Islet of Langerhans (tissue), 1 donor: Measurements from ENCODE around the gene GSTM2.
"Not testable (repeated sequence)": the region's sequence is repeated elsewhere in the genome, so short reads cannot be mapped to it uniquely, and the experiment has no call there.

Experiments
- FAIRE-seq: peaks from one replicate; lab custom pipeline; 2011; peaks lifted over from hg19 to GRCh38; lab: Jason Lieb, UNC

The GSTM2 gene

GRCh38 chr1:109685399-109685798, 17.5 kb downstream of the GSTM2 start:
- FAIRE-seq, result not testable (repeated sequence)

- not testable (repeated sequence) for FAIRE-seq
Measured at GRCh38 chr1:109685890-109686289, 18.0 kb downstream of the GSTM2 start.

GRCh38 chr1:109687109-109687508, 19.3 kb downstream of the GSTM2 start:
- FAIRE-seq, result not testable (repeated sequence)

- no peak for FAIRE-seq
Measured at GRCh38 chr1:109687641-109688499, 20.0 kb downstream of the GSTM2 start, which contains the start of gene GSTM1. Gene GSTM1, plus strand, starts transcription at chr1:109687817. Its CDS starts 57 bp downstream, at chr1:109687874.

- FAIRE-seq, result no peak
Measured at GRCh38 chr1:109689844-109690405, 22.1 kb downstream of the GSTM2 start.

GRCh38 chr1:109691759-109692158, 23.9 kb downstream of the GSTM2 start:
- FAIRE-seq, result no peak

- not testable (repeated sequence) for FAIRE-seq
Measured at GRCh38 chr1:109694400-109694799, 26.5 kb downstream of the GSTM2 start.

- FAIRE-seq, result not testable (repeated sequence)
Measured at GRCh38 chr1:109695138-109695537, 27.3 kb downstream of the GSTM2 start.

DNA sequence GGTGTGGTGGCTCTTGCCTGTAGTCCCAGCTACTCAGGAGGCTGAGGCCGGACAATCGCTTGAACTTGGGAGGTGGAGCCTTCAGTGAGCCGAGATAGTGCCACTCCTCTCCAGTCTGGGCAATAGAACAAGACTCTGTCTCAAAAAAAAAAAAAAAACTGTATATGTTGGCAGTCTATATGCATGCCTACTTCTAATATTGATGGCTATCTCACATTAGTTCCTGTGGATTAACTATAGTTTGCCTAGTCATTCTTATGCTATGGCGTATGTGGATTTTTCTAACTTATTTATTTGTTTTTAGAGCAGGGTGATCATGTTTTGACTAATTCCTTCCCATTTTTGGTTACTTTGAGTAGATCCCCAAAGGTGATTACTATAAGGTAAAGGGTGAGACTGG, 29.2 kb downstream of the GSTM2 start:
- no peak for FAIRE-seq

GRCh38 chr1:109697861-109698260, 30.0 kb downstream of the GSTM2 start:
- FAIRE-seq, result not testable (repeated sequence)

DNA sequence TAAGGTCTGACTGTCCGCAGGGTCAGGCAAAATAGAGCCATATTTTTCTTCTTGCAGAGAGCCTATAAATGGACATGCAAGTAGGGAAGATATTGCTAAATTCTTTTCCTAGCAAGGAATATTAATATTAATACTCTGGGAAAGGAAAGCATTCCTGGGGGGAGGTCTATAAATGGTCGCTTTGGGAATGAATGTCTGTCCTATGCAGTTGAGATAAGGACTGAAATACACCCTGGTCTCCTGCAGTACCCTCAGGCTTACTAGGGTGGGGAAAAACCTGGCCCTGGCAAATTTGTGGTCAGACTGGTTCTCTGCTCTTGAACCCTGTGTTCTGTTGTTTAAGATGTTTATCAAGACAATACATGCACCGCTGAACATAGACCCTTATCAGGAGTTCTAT, 35.1 kb downstream of the GSTM2 start:
- not testable (repeated sequence) for FAIRE-seq

DNA sequence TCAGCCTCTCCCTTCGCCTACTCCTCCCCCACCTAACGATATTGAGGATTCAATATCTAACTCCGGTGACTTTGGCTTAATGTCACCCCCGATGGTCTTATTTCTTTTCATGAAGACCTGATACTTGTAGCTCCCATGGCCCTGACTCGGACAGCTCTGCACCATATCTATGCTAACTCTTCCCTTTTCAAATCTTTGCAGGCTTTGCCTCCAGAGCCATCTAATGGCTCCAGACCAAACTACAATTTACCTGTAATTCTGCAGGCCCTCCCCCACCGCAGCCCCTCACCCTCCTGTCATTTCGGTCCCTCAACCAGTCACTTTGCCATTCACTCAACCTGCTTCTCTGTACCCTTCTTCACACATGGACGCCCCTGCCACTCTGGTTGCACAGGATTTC, 36.3 kb downstream of the GSTM2 start:
- FAIRE-seq, result no peak

DNA sequence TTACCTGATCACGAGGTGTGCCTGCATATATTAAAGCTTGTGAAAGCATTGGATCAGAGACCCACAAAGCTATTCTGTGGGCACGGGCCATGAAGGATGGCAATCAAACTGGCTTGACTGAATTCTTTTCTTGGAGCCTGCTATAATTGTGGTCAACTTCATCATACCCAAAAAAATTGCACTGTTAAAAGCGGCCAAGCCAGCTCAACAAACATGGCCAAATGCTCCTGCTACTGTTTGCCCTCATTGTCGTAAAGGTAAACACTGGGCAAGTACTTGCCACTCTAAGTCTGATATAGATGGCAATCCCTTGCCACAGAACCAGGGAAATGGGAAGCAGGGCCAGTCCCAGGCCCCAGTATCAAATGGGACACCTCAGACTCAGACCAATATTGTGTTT, 37.6 kb downstream of the GSTM2 start:
- FAIRE-seq, result no peak

DNA sequence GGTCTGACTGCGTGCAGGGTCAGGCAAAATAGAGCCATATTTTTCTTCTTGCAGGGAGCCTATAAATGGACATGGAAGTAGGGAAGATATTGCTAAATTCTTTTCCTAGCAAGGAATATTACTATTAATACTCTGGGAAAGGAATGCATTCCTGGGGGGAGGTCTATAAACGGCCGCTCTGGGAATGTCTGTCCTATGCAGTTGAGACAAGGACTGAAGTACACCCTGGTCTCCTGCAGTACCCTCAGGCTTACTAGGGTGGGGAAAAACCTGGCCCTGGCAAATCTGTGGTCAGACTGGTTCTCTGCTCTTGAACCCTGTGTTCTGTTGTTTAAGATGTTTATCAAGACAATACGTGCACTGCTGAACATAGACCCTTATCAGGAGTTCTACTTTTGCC, 41.1 kb downstream of the GSTM2 start:
- FAIRE-seq, result not testable (repeated sequence)

DNA sequence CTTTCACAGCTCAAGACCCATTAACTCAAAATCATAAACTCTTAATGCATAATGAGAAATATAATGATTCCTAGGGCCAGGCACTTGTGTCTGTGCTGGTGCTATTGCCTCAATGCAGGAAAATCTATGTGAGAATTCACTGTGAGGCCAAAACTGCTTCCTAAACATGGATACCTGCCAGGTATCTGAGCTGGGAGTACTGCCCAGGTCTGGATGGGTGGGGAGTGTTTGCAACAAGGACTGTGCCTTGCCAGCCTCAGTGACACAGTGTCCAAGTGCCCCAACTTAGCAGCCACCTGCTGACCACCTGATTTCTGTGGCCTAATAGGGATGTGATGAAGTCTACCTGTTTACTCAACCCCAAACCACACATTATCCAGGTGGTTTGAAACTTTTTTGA, 42.0 kb downstream of the GSTM2 start:
- not testable (repeated sequence) for FAIRE-seq

- FAIRE-seq, result not testable (repeated sequence)
Measured at GRCh38 chr1:109711593-109712320, 43.9 kb downstream of the GSTM2 start, which contains the start of gene GSTM5. Gene GSTM5, plus strand, starts transcription at chr1:109712251. Its CDS starts 62 bp downstream, at chr1:109712313.

DNA sequence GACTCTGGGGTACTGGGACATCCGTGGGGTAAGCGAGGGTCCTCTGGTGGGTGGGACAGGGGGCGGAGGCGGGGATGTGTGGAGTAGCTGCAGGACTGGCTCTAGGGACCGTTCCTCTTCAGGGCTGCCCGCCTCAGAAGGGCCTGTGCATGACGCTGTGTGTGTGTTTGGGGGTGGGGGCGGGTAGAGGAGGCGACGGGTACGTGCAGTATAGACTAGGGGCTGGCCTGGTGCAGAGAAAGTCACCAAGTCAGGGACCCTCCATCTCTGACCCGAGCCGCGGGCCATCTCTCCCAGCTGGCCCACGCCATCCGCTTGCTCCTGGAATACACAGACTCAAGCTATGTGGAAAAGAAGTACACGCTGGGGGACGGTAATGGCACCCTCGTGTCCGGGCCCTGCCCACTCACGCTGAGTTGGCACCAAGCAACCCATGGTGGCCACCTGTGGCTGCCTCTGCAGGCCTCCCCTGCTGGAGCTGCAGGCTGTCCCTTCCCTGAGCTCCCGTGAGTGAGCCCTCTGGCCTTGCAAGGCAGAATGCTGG, 44.5 kb downstream of the GSTM2 start:
- no peak for FAIRE-seq

DNA sequence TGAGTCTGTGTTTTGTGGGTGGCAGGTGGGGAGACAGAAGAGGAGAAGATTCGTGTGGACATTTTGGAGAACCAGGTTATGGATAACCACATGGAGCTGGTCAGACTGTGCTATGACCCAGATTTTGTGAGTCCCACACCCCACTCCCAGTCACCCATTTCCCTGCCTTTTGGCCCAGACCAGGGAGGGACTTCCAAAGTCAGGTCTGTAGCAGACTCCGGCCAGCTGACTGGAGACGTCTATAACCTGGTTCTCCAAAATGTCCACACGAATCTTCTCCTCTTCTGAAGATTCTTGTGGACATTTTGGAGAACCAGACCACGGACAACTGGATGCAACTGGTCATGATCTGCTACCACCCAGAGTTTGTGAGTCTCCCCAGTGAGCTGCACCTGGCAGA, 45.8 kb downstream of the GSTM2 start:
- no peak for FAIRE-seq

- no peak for FAIRE-seq
Measured at GRCh38 chr1:109714661-109715372, 47.0 kb downstream of the GSTM2 start.

DNA sequence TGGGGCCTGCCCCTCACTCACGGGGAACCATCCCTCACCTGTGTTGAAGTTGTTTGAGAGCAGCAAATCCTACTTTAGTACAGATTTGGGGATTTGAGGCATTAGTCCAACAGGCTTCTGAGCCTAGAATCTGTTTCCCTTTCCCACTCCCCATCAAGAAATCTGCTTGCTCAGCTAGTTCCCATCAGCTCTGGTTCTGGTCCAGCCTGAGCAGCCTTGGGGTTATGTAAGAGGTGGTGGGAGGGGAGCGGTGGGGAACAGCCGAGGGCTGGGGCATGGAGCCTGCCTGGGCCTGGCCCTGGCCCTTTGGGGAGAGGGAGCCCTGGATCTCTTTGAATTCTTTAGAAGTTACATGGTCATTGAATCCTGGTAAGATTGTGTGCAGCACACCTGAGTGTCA, 48.3 kb downstream of the GSTM2 start:
- no peak for FAIRE-seq

DNA sequence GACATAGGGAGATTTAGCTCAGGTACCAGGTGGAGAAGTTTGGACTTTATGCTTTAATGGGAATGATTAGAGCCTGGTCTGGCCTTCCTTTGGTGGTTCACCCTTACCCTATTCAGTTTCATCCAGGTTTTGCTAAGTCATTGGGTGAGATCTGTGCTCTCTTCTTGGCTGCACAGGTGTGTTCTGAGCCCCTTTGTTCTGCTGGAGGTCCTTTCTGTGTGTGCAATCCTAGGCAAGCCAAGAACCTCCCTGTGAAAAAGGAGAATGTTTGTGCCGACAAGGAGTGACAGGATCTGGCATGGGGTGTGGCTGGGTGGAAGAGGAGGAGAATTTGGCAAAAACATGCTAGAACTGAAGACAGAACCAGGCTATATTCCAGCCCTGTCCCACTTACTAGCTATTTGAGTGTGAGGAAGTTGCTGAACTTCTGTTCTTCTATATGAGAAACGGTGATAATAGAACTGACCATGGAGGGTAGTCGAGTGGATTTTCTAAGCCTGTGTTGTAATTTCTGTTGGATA, 48.8 kb downstream of the GSTM2 start:
- FAIRE-seq, result no peak

- FAIRE-seq, result no peak
Measured at GRCh38 chr1:109717729-109718128, 49.9 kb downstream of the GSTM2 start.
